CD14-positive monocyte (primary cell): ENCODE results near the gene PCDHA2. TPM values are rescaled to one million over a fixed set of nuclear protein-coding genes. Genes with fewer than 3 reads are reported as not detected.

Source experiments
- DNase-seq, 3 donors: peaks; one replicate each; pipeline ENCODE4 v3.0.0-alpha.2; 2011 to 2022
- H2AFZ ChIP-seq: 2 replicates; pipeline ENCODE4 v1.6.0; 2012; ENCODE audit warnings: mild to moderate bottlenecking, low read depth, low read length, inconsistent platforms; ENCODE audit not compliant: insufficient read depth, poor library complexity, severe bottlenecking
- H3K27ac ChIP-seq, 2 donors: 1 replicate in 1 of 2; 2 replicates in 1 of 2; pipeline ENCODE4 v1.5.1; 2012 to 2013; ENCODE audit warnings: low read length in 2 of 2, control low read depth in 1 of 2, inconsistent platforms in 1 of 2, low read depth in 1 of 2, mild to moderate bottlenecking in 1 of 2
- H3K27me3 ChIP-seq, 2 donors: one replicate each; pipeline versions ENCODE4 v1.6.0 to v1.6.1; 2011 to 2013; ENCODE audit warnings: low read length in 2 of 2; ENCODE audit not compliant: control insufficient read depth in 2 of 2, insufficient read depth in 2 of 2
- H3K36me3 ChIP-seq, 2 donors: replicated peaks in 1 of 2; 1 replicate in 1 of 2; 2 replicates in 1 of 2; pipeline versions ENCODE4 v1.5.1 to v1.6.1; 2012 to 2013; ENCODE audit warnings: low read length in 2 of 2, control low read depth in 1 of 2, inconsistent platforms in 1 of 2, mild to moderate bottlenecking in 1 of 2; ENCODE audit not compliant: insufficient read depth in 2 of 2, control insufficient read depth in 1 of 2
- H3K4me1 ChIP-seq, 2 donors: 1 replicate in 1 of 2; 2 replicates in 1 of 2; pipeline versions ENCODE4 v1.5.1 to v1.6.1; 2012 to 2013; ENCODE audit warnings: low read length in 2 of 2, control low read depth in 1 of 2, inconsistent platforms in 1 of 2, mild to moderate bottlenecking in 1 of 2, moderate library complexity in 1 of 2; ENCODE audit not compliant: insufficient read depth in 2 of 2, control insufficient read depth in 1 of 2
- H3K4me2 ChIP-seq: replicated peaks from 2 replicates; pipeline ENCODE3; 2012; ENCODE audit warnings: low read length, moderate library complexity, mild to moderate bottlenecking; ENCODE audit not compliant: poor library complexity, severe bottlenecking; ENCODE audit errors: extremely low read depth
- H3K4me3 ChIP-seq, 3 experiments: fragments of 200-600 bp in 1 of 3; sonication (generic) in 1 of 3; replicated peaks in 1 of 3; 1 replicate in 2 of 3; 2 replicates in 1 of 3; pipeline ENCODE4 v1.5.1; 2011 to 2013; ENCODE audit warnings: low read length in 3 of 3, mild to moderate bottlenecking in 3 of 3, control low read depth in 2 of 3, low read depth in 2 of 3, inconsistent platforms in 1 of 3, moderate library complexity in 1 of 3
- H3K79me2 ChIP-seq: 2 replicates; pipeline ENCODE4 v1.6.0; 2012; ENCODE audit warnings: mild to moderate bottlenecking, control low read depth, inconsistent platforms, low read length, moderate library complexity; ENCODE audit not compliant: insufficient read depth
- H3K9ac ChIP-seq: 2 replicates; pipeline ENCODE4 v1.6.0; 2017; ENCODE audit warnings: low read length, mild to moderate bottlenecking; ENCODE audit not compliant: insufficient read depth, poor library complexity, severe bottlenecking
- H3K9me3 ChIP-seq, 2 donors: replicated peaks in 1 of 2; 1 replicate in 1 of 2; 2 replicates in 1 of 2; pipeline versions ENCODE4 v1.5.1 to v1.6.1; 2012 to 2013; ENCODE audit warnings: low read length in 2 of 2, control low read depth in 1 of 2; ENCODE audit not compliant: control insufficient read depth in 1 of 2, insufficient read depth in 1 of 2
- H4K20me1 ChIP-seq: 2 replicates; pipeline ENCODE4 v1.6.0; 2012; ENCODE audit warnings: mild to moderate bottlenecking, low read length, control low read depth, moderate library complexity; ENCODE audit not compliant: insufficient read depth
- H3K27ac Mint-ChIP-seq, 7 donors: one replicate each; pipeline ENCODE4 v1.8.0; 2020; ENCODE audit warnings: mild to moderate bottlenecking in 7 of 7, mixed read lengths in 7 of 7, moderate library complexity in 6 of 7, inconsistent platforms in 2 of 7
- H3K27me3 Mint-ChIP-seq, 3 donors: one replicate each; pipeline ENCODE4 v1.8.0; 2021 to 2022; ENCODE audit warnings: low read depth in 3 of 3, mild to moderate bottlenecking in 3 of 3, mixed read lengths in 3 of 3, moderate library complexity in 3 of 3, inconsistent platforms in 1 of 3
- H3K36me3 Mint-ChIP-seq, 2 donors: one replicate each; pipeline ENCODE4 v1.8.0; 2020; ENCODE audit warnings: mixed read lengths in 2 of 2, inconsistent platforms in 1 of 2, mild to moderate bottlenecking in 1 of 2
- H3K4me1 Mint-ChIP-seq: one replicate; pipeline ENCODE4 v1.8.0; 2020; ENCODE audit warnings: mild to moderate bottlenecking, mixed read lengths
- H3K4me3 Mint-ChIP-seq, 2 donors: one replicate each; pipeline ENCODE4 v1.8.0; 2020; ENCODE audit warnings: mild to moderate bottlenecking in 2 of 2, mixed read lengths in 2 of 2, moderate library complexity in 1 of 2
- H3K9me3 Mint-ChIP-seq, 7 donors: one replicate each; pipeline ENCODE4 v1.8.0; 2020 to 2022; ENCODE audit warnings: mixed read lengths in 7 of 7, mild to moderate bottlenecking in 6 of 7, moderate library complexity in 6 of 7, inconsistent platforms in 2 of 7
- CTCF ChIP-seq: fragments of 200-600 bp; IDR thresholded peaks from one replicate; pipeline ENCODE4 v1.8.0; 2022; ENCODE audit warnings: antibody characterized with exemption, mild to moderate bottlenecking
- WGBS: methylation state at CpG from one replicate; pipeline ENCODE4 v1.1.5; 2013; ENCODE audit warnings: missing lambda C conversion rate; ENCODE audit not compliant: insufficient coverage; 5-methylcytosine and 5-hydroxymethylcytosine counted together
- intact Hi-C, 2 donors: fragments of 100-400 bp; cut with micrococcal nuclease; formaldehyde crosslinking; loops; one replicate each; pipeline versions ENCODE4 v1.15.0 to v1.15.1; 2023
- polyA plus RNA-seq, 3 donors: library from polyadenylated mRNA; depleted of rRNA in 1 of 3; unstranded in 2 of 3; stranded (reverse) in 1 of 3; fragments of 300-500 nt in 2 of 3; fragments of >200 nt in 1 of 3; fragmentation: Illumina TruSeq in 2 of 3; gene quantifications; 1 replicate in 2 of 3; 2 replicates in 1 of 3; pipeline ENCODE4 v1.2.3, GENCODE V29; 2012 to 2021

PCDHA2 gene
- polyA plus RNA-seq, 3 donors: not detected

- Mint-ChIP-seq H3K9me3 (peaks cover 38 to 87% (median 80%) of the 10 kb centered on the region in 7 donors), H3K4me1 (no peaks in the 10 kb centered on the region), H3K27me3 (peaks cover 0 to 2% (median 2%) of the 10 kb centered on the region in 3 donors), H3K36me3 (no peaks in the 10 kb centered on the region), H3K27ac (no peak overlapping the region), H3K4me3 (no peak overlapping the region)
- H3K4me3 ChIP-seq: peak overlapping the region in 1 of 3 experiments; percentile 4
- no peak overlapping the region for H3K27ac ChIP-seq
- no peak overlapping the region for H2AFZ ChIP-seq
- no CpG with 5 or more reads among the region's 2 CpGs for WGBS
- intact Hi-C loops: no loop called here
- H3K9ac ChIP-seq: no peak overlapping the region
- H3K4me2 ChIP-seq: no peak overlapping the region
- peaks cover 47 to 94% of the 10 kb centered on the region in 2 donors for H3K9me3 ChIP-seq
- no peaks in the 10 kb centered on the region for H4K20me1 ChIP-seq
- no peaks in the 10 kb centered on the region for H3K4me1 ChIP-seq
- no peaks in the 10 kb centered on the region for H3K79me2 ChIP-seq
- no peak for TF ChIP-seq CTCF
- H3K27me3 ChIP-seq: no peaks in the 10 kb centered on the region
- DNase-seq: no peak
- H3K36me3 ChIP-seq: no peaks in the 10 kb centered on the region
Observed at GRCh38 chr5:140764177-140764973, 30.3 kb upstream of the PCDHA2 start.

- intact Hi-C loops: no loop called here
- H3K9me3 Mint-ChIP-seq: peaks cover 34 to 85% (median 66%) of the 10 kb centered on the region in 7 donors
- no peaks in the 10 kb centered on the region for H4K20me1 ChIP-seq
- H3K27me3 ChIP-seq: no peaks in the 10 kb centered on the region
- H3K9me3 ChIP-seq: peaks cover 39 to 99% of the 10 kb centered on the region in 2 donors
- no peaks in the 10 kb centered on the region for H3K36me3 ChIP-seq
- no peaks in the 10 kb centered on the region for H3K79me2 ChIP-seq
- TF ChIP-seq CTCF: no peak
- no peak overlapping the region for H3K9ac ChIP-seq
- no peak overlapping the region for H2AFZ ChIP-seq
- H3K4me1 Mint-ChIP-seq: no peaks in the 10 kb centered on the region
- no CpG with 5 or more reads among the region's 4 CpGs for WGBS
- H3K4me3 ChIP-seq: no peak overlapping the region
- H3K4me3 Mint-ChIP-seq: no peak overlapping the region
- no peaks in the 10 kb centered on the region for H3K36me3 Mint-ChIP-seq
- no peak overlapping the region for H3K27ac ChIP-seq
- no peaks in the 10 kb centered on the region for H3K4me1 ChIP-seq
- peaks cover 0 to 6% (median 0%) of the 10 kb centered on the region in 3 donors for H3K27me3 Mint-ChIP-seq
- DNase-seq: no peak
- no peak overlapping the region for H3K27ac Mint-ChIP-seq
- H3K4me2 ChIP-seq: no peak overlapping the region
Observed at GRCh38 chr5:140767444-140767843, 27.2 kb upstream of the PCDHA2 start.
